Measurements from ENCODE around the gene TSEN2.

- no peak for TF ChIP-seq CTCF (IDR thresholded peaks at IDR 0.05)
- TF ChIP-seq POLR2A (IDR thresholded peaks at IDR 0.05) = no peak
Measured at GRCh38 chr3:12561397-12561796, 77.1 kb downstream of the TSEN2 start.
